H9 (cell line): ENCODE measurements around the gene ITGBL1. TPM values are rescaled to one million over a fixed set of nuclear protein-coding genes. Genes with fewer than 3 reads are reported as not detected.

Source experiments
- DNase-seq: peaks from one replicate; pipeline ENCODE4 v3.0.0-alpha.2; 2017
- H2AFZ ChIP-seq: one replicate; pipeline ENCODE4 v1.6.1; 2013; ENCODE audit warnings: mild to moderate bottlenecking, low read length, control low read depth, moderate library complexity
- H2AK5ac ChIP-seq: 2 replicates; pipeline ENCODE4 v1.6.1; 2013; ENCODE audit warnings: low read length, control low read depth, mixed read lengths; ENCODE audit not compliant: insufficient read length
- H2BK120ac ChIP-seq: one replicate; pipeline ENCODE4 v1.6.1; 2013; ENCODE audit warnings: low read depth, mild to moderate bottlenecking, low read length, control low read depth, inconsistent platforms; ENCODE audit not compliant: poor library complexity, severe bottlenecking
- H2BK12ac ChIP-seq: 2 replicates; pipeline ENCODE4 v1.6.1; 2013; ENCODE audit warnings: low read length, control low read depth, mixed read lengths, low read depth; ENCODE audit not compliant: insufficient read length
- H2BK15ac ChIP-seq: 2 replicates; pipeline ENCODE4 v1.6.1; 2013; ENCODE audit warnings: low read depth, low read length, control low read depth
- H2BK20ac ChIP-seq: one replicate; pipeline ENCODE4 v1.6.1; 2013; ENCODE audit warnings: low read depth, mild to moderate bottlenecking, low read length, control low read depth, inconsistent platforms; ENCODE audit not compliant: poor library complexity, severe bottlenecking
- H2BK5ac ChIP-seq: 2 replicates; pipeline ENCODE4 v1.6.1; 2013; ENCODE audit warnings: low read length, control low read depth, mixed read lengths; ENCODE audit not compliant: insufficient read length
- H3K14ac ChIP-seq: 2 replicates; pipeline ENCODE4 v1.6.1; 2013; ENCODE audit warnings: low read length, control low read depth; ENCODE audit not compliant: insufficient read depth
- H3K18ac ChIP-seq: 2 replicates; pipeline ENCODE4 v1.6.1; 2013; ENCODE audit warnings: low read depth, mild to moderate bottlenecking, mixed read lengths, low read length, control low read depth; ENCODE audit not compliant: insufficient read length
- H3K23ac ChIP-seq: 2 replicates; pipeline ENCODE4 v1.6.1; 2013; ENCODE audit warnings: low read length, control low read depth, mixed read lengths, low read depth; ENCODE audit not compliant: insufficient read length
- H3K23me2 ChIP-seq: 2 replicates; pipeline ENCODE4 v1.6.1; 2013; ENCODE audit warnings: low read depth, mild to moderate bottlenecking, mixed read lengths, low read length, control low read depth; ENCODE audit not compliant: insufficient read length, poor library complexity, severe bottlenecking
- H3K27ac ChIP-seq: 2 replicates; pipeline ENCODE4 v1.5.1; 2013; ENCODE audit warnings: low read length, control low read depth, mixed read lengths, low read depth; ENCODE audit not compliant: insufficient read length
- H3K27me3 ChIP-seq: 2 replicates; pipeline ENCODE4 v1.6.1; 2013; ENCODE audit warnings: low read length, control low read depth, inconsistent platforms; ENCODE audit not compliant: insufficient read depth
- H3K4ac ChIP-seq: 2 replicates; pipeline ENCODE4 v1.6.1; 2013; ENCODE audit warnings: low read depth, mild to moderate bottlenecking, control low read depth, inconsistent platforms, low read length, moderate library complexity
- H3K4me1 ChIP-seq: 2 replicates; pipeline ENCODE4 v1.6.1; 2013; ENCODE audit warnings: low read length, control low read depth, inconsistent platforms; ENCODE audit not compliant: insufficient read depth
- H3K4me2 ChIP-seq: 2 replicates; pipeline ENCODE4 v1.6.1; 2013; ENCODE audit warnings: low read length, control low read depth, mixed read lengths; ENCODE audit not compliant: insufficient read length, insufficient read depth
- H3K56ac ChIP-seq: 2 replicates; pipeline ENCODE4 v1.6.1; 2013; ENCODE audit warnings: low read depth, mild to moderate bottlenecking, mixed read lengths, low read length, control low read depth; ENCODE audit not compliant: insufficient read length
- H3K79me1 ChIP-seq: 2 replicates; pipeline ENCODE4 v1.6.1; 2013; ENCODE audit warnings: low read depth, mild to moderate bottlenecking, moderate library complexity, low read length, control low read depth, inconsistent platforms; ENCODE audit not compliant: insufficient read depth, poor library complexity, severe bottlenecking
- H3K79me2 ChIP-seq: 2 replicates; pipeline ENCODE4 v1.6.1; 2013; ENCODE audit warnings: low read length, control low read depth, inconsistent platforms; ENCODE audit not compliant: insufficient read depth
- H3K9ac ChIP-seq: 2 replicates; pipeline ENCODE4 v1.6.1; 2013; ENCODE audit warnings: low read length, control low read depth, mixed read lengths; ENCODE audit not compliant: insufficient read length; ENCODE audit errors: extremely low read depth
- H3K9me3 ChIP-seq: one replicate; pipeline ENCODE4 v1.6.1; 2013; ENCODE audit warnings: low read depth, low read length, inconsistent platforms; ENCODE audit not compliant: control insufficient read depth
- H3T11ph ChIP-seq: one replicate; pipeline ENCODE4 v1.6.1; 2013; ENCODE audit warnings: mild to moderate bottlenecking, low read length, control low read depth, inconsistent platforms
- H4K20me1 ChIP-seq: one replicate; pipeline ENCODE4 v1.6.1; 2013; ENCODE audit not compliant: control insufficient read depth, insufficient read length, insufficient read depth
- H4K5ac ChIP-seq: 2 replicates; pipeline ENCODE4 v1.6.1; 2013; ENCODE audit warnings: low read depth, mild to moderate bottlenecking, mixed read lengths, low read length, control low read depth; ENCODE audit not compliant: insufficient read length
- H4K8ac ChIP-seq: replicated peaks from 2 replicates; pipeline ENCODE4 v1.6.1; 2013; ENCODE audit warnings: low read length, control low read depth, mixed read lengths, low read depth; ENCODE audit not compliant: insufficient read length
- H4K91ac ChIP-seq: 2 replicates; pipeline ENCODE4 v1.6.1; 2013; ENCODE audit warnings: low read depth, mild to moderate bottlenecking, moderate library complexity, mixed read lengths, low read length, control low read depth; ENCODE audit not compliant: insufficient read length
- H3K27ac Mint-ChIP-seq, 3 experiments: 2 replicates in 2 of 3; 3 replicates in 1 of 3; pipeline ENCODE4 v1.8.0; 2020 to 2021; ENCODE audit warnings: mixed read lengths in 3 of 3, mild to moderate bottlenecking in 1 of 3, moderate library complexity in 1 of 3
- H3K27me3 Mint-ChIP-seq: 2 replicates; pipeline ENCODE4 v1.8.0; 2021; ENCODE audit warnings: low read depth, mild to moderate bottlenecking, moderate library complexity, mixed read lengths
- H3K36me3 Mint-ChIP-seq, 3 experiments: 2 replicates in 2 of 3; 3 replicates in 1 of 3; pipeline ENCODE4 v1.8.0; 2020 to 2021; ENCODE audit warnings: low read depth in 3 of 3, mixed read lengths in 3 of 3; ENCODE audit not compliant: insufficient read depth in 1 of 3
- H3K4me1 Mint-ChIP-seq, 2 experiments: 2 replicates each; pipeline ENCODE4 v1.8.0; 2020; ENCODE audit warnings: mixed read lengths in 2 of 2
- H3K4me3 Mint-ChIP-seq, 2 experiments: 2 replicates in 1 of 2; 3 replicates in 1 of 2; pipeline ENCODE4 v1.8.0; 2020 to 2021; ENCODE audit warnings: mild to moderate bottlenecking in 2 of 2, mixed read lengths in 2 of 2, moderate library complexity in 1 of 2
- H3K9me3 Mint-ChIP-seq, 2 experiments: 2 replicates in 1 of 2; 3 replicates in 1 of 2; pipeline ENCODE4 v1.8.0; 2020; ENCODE audit warnings: mild to moderate bottlenecking in 2 of 2, mixed read lengths in 2 of 2, moderate library complexity in 1 of 2
- CTCF ChIP-seq: fragments of 200-600 bp; sonication (generic); conservative IDR thresholded peaks from 3 replicates; pipeline ENCODE4 v1.8.0; 2021; ENCODE audit warnings: antibody characterized with exemption, mild to moderate bottlenecking
- WGBS: extraction: QIAGEN DNeasy Blood & Tissue Kit; methylation state at CpG from one replicate; pipeline ENCODE4 v1.1.7; 2013; ENCODE audit warnings: missing lambda C conversion rate, low lambda C conversion rate, mixed read lengths; ENCODE audit not compliant: insufficient read length; ENCODE audit errors: extremely low coverage; 5-methylcytosine and 5-hydroxymethylcytosine counted together
- total RNA-seq: library from RNA; stranded (reverse); gene quantifications from 2 replicates; pipeline ENCODE4 v1.2.1, GENCODE V29; 2021

ITGBL1 gene
- total RNA-seq, 1 experiment from 2014 or later = not detected

GRCh38 chr13:101621099-101621498, 168.6 kb downstream of the ITGBL1 start:
- Mint-ChIP-seq H3K27ac (no peak overlapping the region), H3K36me3 (no peaks in the 10 kb centered on the region), H3K9me3 (no peaks in the 10 kb centered on the region), H3K27me3 (peaks cover 1% of the 10 kb centered on the region; the same call in 1 of the 2 replicates), H3K4me3 (no peak overlapping the region), H3K4me1 (peaks cover 13 to 18% of the 10 kb centered on the region in 2 experiments)
- no CpG with 5 or more reads among the region's 2 CpGs for WGBS
- no peak overlapping the region for H2BK12ac ChIP-seq
- H3K79me1 ChIP-seq = no peaks in the 10 kb centered on the region
- H4K8ac ChIP-seq = no peak overlapping the region
- no peak overlapping the region for H2BK20ac ChIP-seq
- H3K56ac ChIP-seq = no peak overlapping the region
- no peaks in the 10 kb centered on the region for H3K9me3 ChIP-seq
- no peak overlapping the region for H4K91ac ChIP-seq
- no peak overlapping the region for H3K4ac ChIP-seq
- H3K14ac ChIP-seq = no peak overlapping the region
- no peak overlapping the region for H3T11ph ChIP-seq
- no peak overlapping the region for H3K4me2 ChIP-seq
- H4K20me1 ChIP-seq = no peaks in the 10 kb centered on the region
- no peak overlapping the region for H2BK15ac ChIP-seq
- H3K27ac ChIP-seq = no peak overlapping the region
- DNase-seq = no peak
- no peak overlapping the region for H3K23ac ChIP-seq
- no peak overlapping the region for H4K5ac ChIP-seq
- H3K23me2 ChIP-seq = no peaks in the 10 kb centered on the region
- H2AFZ ChIP-seq = no peak overlapping the region
- H3K27me3 ChIP-seq = no peaks in the 10 kb centered on the region
- H2BK5ac ChIP-seq = no peak overlapping the region
- H3K9ac ChIP-seq = no peak overlapping the region
- no peak for TF ChIP-seq CTCF
- H2BK120ac ChIP-seq = no peak overlapping the region
- no peak overlapping the region for H3K18ac ChIP-seq
- H3K4me1 ChIP-seq = no peaks in the 10 kb centered on the region
- H3K79me2 ChIP-seq = no peaks in the 10 kb centered on the region
- no peak overlapping the region for H2AK5ac ChIP-seq
